Erythroblast (primary cell): ENCODE data around the gene CDKN2B-AS1.

Source experiments
- GATA1 ChIP-seq: IDR thresholded peaks from 2 replicates; pipeline ENCODE4 v1.6.1; 2011; ENCODE audit warnings: low read depth, mild to moderate bottlenecking, control low read depth, low read length, moderate library complexity
- POLR2A ChIP-seq: IDR thresholded peaks from 2 replicates; pipeline ENCODE4 v1.6.1; 2011; ENCODE audit warnings: mild to moderate bottlenecking, low read length

DNA sequence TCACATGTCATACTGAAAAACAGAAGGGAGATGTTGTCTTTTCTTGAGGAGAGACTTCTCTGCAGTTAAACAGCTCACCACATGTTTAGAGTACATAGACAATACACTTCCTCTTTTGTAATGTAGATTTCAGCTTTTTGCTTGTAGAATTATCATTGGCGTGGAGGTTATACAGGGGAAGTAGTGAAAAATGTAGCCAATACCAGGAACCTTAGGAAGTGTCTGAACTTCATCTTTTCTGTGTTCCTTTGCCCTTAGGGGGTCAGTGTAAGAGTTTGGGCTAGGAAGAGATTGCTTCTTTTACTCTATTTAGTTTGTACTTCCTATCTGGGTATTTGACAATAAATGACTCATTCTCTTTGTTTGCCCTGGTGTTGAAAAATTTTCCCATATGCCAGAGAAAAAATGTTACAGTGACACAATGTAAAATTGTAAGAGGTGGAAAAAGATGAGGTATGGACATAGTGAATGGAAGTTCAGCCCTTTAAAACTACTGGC, 35.6 kb downstream of the CDKN2B-AS1 start:
- TF ChIP-seq POLR2A (no peak), GATA1 (no peak)
